Measurements from ENCODE around the gene VPS37B.
"Not testable (repeated sequence)": the region's sequence is repeated elsewhere in the genome, so short reads cannot be mapped to it uniquely, and the experiment has no call there.

VPS37B gene

DNA sequence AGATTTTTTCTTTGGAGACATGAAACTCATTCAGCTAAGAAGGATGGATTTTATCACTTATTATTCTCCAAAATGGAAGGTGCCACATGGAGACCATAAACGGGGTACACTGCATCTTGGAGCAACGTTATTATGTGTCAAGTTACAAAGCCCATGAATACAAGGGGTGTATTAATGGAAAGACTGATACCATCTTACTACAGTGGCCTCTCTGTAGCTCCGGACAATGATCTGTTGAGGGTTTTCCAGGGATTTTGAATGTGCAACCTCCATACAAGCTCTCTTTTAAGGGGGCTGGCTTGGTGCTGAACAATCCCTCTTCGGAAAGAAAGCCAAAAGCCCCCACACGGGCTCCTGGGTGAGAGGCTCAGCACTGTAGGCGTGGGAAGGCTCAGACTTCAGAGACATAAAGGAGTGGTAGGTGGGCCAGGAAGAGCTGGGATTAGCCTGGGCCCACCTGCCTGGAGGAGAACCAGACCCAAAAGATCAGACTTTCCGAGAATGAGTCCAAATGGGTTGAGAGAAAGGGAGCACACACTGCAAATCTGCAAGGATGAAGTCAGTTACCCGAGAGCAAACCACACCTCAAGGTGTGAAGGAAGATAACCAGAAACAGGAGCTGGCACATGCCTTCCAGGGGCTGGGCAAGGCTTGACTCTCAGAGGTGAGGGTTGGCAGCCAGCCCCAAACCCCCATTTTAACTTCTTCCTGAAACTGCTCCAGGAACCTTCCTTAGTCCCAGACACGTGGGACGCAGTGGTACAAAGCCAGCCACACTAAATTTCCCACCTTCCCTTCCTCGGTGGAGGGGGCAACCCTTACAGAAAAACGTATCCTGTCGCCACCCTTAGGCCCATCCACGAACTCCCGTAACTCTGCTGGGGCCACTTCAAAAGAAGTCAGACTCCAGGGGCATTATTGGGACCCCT is 1.5 kb downstream of the VPS37B start (continued):
- TF ChIP-seq, protein P1, sequence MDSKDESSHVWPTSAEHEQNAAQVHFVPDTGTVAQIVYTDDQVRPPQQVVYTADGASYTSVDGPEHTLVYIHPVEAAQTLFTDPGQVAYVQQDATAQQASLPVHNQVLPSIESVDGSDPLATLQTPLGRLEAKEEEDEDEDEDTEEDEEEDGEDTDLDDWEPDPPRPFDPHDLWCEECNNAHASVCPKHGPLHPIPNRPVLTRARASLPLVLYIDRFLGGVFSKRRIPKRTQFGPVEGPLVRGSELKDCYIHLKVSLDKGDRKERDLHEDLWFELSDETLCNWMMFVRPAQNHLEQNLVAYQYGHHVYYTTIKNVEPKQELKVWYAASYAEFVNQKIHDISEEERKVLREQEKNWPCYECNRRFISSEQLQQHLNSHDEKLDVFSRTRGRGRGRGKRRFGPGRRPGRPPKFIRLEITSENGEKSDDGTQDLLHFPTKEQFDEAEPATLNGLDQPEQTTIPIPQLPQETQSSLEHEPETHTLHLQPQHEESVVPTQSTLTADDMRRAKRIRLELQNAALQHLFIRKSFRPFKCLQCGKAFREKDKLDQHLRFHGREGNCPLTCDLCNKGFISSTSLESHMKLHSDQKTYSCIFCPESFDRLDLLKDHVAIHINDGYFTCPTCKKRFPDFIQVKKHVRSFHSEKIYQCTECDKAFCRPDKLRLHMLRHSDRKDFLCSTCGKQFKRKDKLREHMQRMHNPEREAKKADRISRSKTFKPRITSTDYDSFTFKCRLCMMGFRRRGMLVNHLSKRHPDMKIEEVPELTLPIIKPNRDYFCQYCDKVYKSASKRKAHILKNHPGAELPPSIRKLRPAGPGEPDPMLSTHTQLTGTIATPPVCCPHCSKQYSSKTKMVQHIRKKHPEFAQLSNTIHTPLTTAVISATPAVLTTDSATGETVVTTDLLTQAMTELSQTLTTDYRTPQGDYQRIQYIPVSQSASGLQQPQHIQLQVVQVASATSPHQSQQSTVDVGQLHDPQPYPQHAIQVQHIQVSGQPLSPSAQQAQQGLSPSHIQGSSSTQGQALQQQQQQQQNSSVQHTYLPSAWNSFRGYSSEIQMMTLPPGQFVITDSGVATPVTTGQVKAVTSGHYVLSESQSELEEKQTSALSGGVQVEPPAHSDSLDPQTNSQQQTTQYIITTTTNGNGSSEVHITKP (tag by site-specific recombination; IDR thresholded peaks at IDR 0.05), result peak; percentile 88
- TF ChIP-seq ZNF169 (tag by site-specific recombination; IDR thresholded peaks at IDR 0.05) (no peak), SALL2 (tag by site-specific recombination; IDR thresholded peaks at IDR 0.05; ENCODE audit: borderline replicate concordance) (no peak)

GRCh38 chr12:122893208-122894153 is 2.4 kb downstream of the VPS37B start:
- CTCF ChIA-PET, result interaction anchor here (0.8 to 2.1 kb wide), 5 partner anchors 10 to 33 kb away, joined by 3 to 11 read pairs (median 5); no protein-coding TSS in a partner anchor

GRCh38 chr12:122892724-122893123 is 3.2 kb downstream of the VPS37B start:
- CTCF ChIA-PET, result interaction anchor here (0.7 to 1.4 kb wide), 2 partner anchors 25 to 60 kb away, joined by 3 read pairs; no protein-coding TSS in a partner anchor
- TF ChIP-seq ZBTB7A (tag by site-specific recombination; IDR thresholded peaks at IDR 0.05; ENCODE audit: low read depth), result 0 out of 2 replicates have a peak, but pooled peaks have one; percentile 58
- peak; percentile 96 for TF ChIP-seq ZNF121 (tag by site-specific recombination; IDR thresholded peaks at IDR 0.05)
- POLR2A ChIA-PET; H3K4me3 ChIP-seq (ENCODE audit: low read depth, low read length); H3K36me3 ChIP-seq (ENCODE audit: control insufficient read depth in 2 of 2, insufficient read depth in 1 of 2, low read length in 2 of 2); H3K27ac ChIP-seq (ENCODE audit: extremely low read depth, low read depth, low read length); H3K9me3 ChIP-seq (ENCODE audit: control insufficient read depth, insufficient read depth, low read depth, low read length): not testable (repeated sequence)
- H3K4me1 ChIP-seq (ENCODE audit: control insufficient read depth, insufficient read depth, low read length), result peaks cover 22% of the 10 kb centered on the region

More at GRCh38 chr12:122893208-122894153, 2.4 kb downstream of the VPS37B start:
- H3K36me3 ChIP-seq (ENCODE audit: control insufficient read depth in 2 of 2, insufficient read depth in 1 of 2, low read length in 2 of 2), result no peaks in the 10 kb centered on the region
- no peak overlapping the region for H3K27ac ChIP-seq (ENCODE audit: extremely low read depth, low read depth, low read length)
- no peak overlapping the region for H3K4me3 ChIP-seq (ENCODE audit: low read depth, low read length)
- no peaks in the 10 kb centered on the region for H3K9me3 ChIP-seq (ENCODE audit: control insufficient read depth, insufficient read depth, low read depth, low read length)
- TF ChIP-seq ZNF600 (tag by site-specific recombination; IDR thresholded peaks at IDR 0.05), result peak; percentile 50
- TF ChIP-seq ZFP37 (tag by site-specific recombination; IDR thresholded peaks at IDR 0.05), result no peak
- no peak for TF ChIP-seq ZNF48 (tag by site-specific recombination; IDR thresholded peaks at IDR 0.05)
- TF ChIP-seq, protein P2, sequence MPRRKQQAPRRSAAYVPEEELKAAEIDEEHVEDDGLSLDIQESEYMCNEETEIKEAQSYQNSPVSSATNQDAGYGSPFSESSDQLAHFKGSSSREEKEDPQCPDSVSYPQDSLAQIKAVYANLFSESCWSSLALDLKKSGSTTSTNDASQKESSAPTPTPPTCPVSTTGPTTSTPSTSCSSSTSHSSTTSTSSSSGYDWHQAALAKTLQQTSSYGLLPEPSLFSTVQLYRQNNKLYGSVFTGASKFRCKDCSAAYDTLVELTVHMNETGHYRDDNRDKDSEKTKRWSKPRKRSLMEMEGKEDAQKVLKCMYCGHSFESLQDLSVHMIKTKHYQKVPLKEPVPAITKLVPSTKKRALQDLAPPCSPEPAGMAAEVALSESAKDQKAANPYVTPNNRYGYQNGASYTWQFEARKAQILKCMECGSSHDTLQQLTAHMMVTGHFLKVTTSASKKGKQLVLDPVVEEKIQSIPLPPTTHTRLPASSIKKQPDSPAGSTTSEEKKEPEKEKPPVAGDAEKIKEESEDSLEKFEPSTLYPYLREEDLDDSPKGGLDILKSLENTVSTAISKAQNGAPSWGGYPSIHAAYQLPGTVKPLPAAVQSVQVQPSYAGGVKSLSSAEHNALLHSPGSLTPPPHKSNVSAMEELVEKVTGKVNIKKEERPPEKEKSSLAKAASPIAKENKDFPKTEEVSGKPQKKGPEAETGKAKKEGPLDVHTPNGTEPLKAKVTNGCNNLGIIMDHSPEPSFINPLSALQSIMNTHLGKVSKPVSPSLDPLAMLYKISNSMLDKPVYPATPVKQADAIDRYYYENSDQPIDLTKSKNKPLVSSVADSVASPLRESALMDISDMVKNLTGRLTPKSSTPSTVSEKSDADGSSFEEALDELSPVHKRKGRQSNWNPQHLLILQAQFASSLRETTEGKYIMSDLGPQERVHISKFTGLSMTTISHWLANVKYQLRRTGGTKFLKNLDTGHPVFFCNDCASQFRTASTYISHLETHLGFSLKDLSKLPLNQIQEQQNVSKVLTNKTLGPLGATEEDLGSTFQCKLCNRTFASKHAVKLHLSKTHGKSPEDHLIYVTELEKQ (tag by site-specific recombination; IDR thresholded peaks at IDR 0.05; ENCODE audit: borderline replicate concordance), result no peak
- TF ChIP-seq ZNF768 (tag by site-specific recombination; IDR thresholded peaks at IDR 0.05), result no peak
- H3K4me1 ChIP-seq (ENCODE audit: control insufficient read depth, insufficient read depth, low read length), result peaks cover 16% of the 10 kb centered on the region
- POLR2A ChIA-PET, result interaction anchor here (0.7 to 0.8 kb wide), 2 partner anchors 339 to 1295 kb away, joined by 3 to 9 read pairs; partner anchors contain the start of genes MPHOSPH9 and MTRFR

Measured in HEK293 (cell line).